Prostate gland (tissue), 2 donors: ENCODE measurements around the gene ZBTB37.

Experiments
- POLR2A ChIP-seq: fragments of 450-650 bp; IDR thresholded peaks from one replicate; pipeline ENCODE4 v1.6.1; 2016; ENCODE audit warnings: antibody characterized with exemption, mild to moderate bottlenecking
- TF ChIP-seq, protein P1 (sequence below), 4 experiments: fragments of 200-600 bp in 2 of 4; fragments of 450-650 bp in 2 of 4; sonication (generic) in 2 of 4; IDR thresholded peaks; 1 replicate in 3 of 4; 2 replicates in 1 of 4; pipeline ENCODE4 v1.5.1; 2016 to 2019; ENCODE audit warnings: antibody characterized with exemption in 4 of 4, mild to moderate bottlenecking in 2 of 4, moderate library complexity in 2 of 4

DNA sequence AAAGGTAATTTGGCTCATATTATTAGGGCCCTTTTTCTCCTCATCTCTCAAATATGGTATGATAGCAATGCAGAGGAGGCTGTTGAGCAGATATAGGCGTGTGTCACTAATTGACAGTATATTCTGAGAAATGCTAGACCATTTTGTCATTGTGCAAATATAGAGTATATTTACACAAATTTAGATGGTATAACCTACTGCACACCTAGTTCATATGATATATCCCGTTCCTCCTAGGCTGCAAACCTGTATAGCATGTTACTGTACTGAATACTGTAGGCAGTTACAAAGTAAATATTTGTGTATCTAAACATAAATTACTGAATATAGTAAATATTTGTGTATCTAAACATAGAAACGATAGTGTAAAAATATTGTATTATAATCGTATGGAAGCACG lies 8.6 kb downstream of the ZBTB37 start:
- TF ChIP-seq, protein P1, sequence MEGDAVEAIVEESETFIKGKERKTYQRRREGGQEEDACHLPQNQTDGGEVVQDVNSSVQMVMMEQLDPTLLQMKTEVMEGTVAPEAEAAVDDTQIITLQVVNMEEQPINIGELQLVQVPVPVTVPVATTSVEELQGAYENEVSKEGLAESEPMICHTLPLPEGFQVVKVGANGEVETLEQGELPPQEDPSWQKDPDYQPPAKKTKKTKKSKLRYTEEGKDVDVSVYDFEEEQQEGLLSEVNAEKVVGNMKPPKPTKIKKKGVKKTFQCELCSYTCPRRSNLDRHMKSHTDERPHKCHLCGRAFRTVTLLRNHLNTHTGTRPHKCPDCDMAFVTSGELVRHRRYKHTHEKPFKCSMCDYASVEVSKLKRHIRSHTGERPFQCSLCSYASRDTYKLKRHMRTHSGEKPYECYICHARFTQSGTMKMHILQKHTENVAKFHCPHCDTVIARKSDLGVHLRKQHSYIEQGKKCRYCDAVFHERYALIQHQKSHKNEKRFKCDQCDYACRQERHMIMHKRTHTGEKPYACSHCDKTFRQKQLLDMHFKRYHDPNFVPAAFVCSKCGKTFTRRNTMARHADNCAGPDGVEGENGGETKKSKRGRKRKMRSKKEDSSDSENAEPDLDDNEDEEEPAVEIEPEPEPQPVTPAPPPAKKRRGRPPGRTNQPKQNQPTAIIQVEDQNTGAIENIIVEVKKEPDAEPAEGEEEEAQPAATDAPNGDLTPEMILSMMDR (IDR thresholded peaks at IDR 0.05): no peak
- TF ChIP-seq POLR2A: no peak
